Measurements from ENCODE around the gene LGI4. TPM values are rescaled to one million over a fixed set of nuclear protein-coding genes. Genes with fewer than 3 reads are reported as not detected.

LGI4 gene
- total RNA-seq, 4 donors from 2014 or later, result 5.1 to 44.4 (median 19.7) TPM

DNA sequence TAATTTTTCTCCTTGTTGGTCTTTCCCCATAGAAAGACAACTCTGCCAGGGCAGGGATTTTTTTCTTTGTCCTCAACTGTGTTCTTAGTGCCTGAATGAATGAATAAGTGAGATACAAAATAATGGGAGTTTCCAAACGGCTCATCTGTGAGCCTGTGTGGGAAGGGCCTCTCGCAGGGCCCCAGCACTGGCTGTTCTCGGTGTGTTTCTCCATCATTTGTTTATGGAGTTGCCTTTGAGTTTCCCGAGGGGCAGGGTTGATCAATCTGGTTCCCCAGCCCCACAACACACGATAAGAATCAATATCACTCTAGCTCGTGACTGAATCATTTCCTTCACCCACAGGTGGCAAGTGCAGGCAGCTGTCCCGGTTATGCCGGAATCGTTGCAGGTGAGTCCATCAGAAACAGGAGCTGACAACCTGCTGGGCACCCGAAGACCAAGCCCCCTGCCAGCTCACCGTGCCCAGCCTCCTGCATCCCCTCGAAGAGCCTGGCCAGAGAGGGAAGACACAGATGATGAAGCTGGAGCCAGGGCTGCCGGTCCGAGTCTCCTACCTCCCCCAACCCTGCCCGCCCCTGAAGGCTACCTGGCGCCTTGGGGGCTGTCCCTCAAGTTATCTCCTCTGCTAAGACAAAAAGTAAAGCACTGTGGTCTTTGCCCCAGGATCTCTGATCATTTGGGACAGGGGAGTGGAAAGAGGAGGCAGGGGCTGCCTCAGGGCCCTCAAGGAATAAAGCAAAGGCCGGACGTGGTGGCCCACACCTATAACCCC is 34.5 kb upstream of the LGI4 start:
- intact Hi-C loops (cut with DNase I; ENCODE audit: low total_unique reads), result no loop called here
- H3K36me3 ChIP-seq, result no peaks in the 10 kb centered on the region
- TF ChIP-seq, protein P1, sequence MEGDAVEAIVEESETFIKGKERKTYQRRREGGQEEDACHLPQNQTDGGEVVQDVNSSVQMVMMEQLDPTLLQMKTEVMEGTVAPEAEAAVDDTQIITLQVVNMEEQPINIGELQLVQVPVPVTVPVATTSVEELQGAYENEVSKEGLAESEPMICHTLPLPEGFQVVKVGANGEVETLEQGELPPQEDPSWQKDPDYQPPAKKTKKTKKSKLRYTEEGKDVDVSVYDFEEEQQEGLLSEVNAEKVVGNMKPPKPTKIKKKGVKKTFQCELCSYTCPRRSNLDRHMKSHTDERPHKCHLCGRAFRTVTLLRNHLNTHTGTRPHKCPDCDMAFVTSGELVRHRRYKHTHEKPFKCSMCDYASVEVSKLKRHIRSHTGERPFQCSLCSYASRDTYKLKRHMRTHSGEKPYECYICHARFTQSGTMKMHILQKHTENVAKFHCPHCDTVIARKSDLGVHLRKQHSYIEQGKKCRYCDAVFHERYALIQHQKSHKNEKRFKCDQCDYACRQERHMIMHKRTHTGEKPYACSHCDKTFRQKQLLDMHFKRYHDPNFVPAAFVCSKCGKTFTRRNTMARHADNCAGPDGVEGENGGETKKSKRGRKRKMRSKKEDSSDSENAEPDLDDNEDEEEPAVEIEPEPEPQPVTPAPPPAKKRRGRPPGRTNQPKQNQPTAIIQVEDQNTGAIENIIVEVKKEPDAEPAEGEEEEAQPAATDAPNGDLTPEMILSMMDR (IDR thresholded peaks at IDR 0.05), result no peak
- no peak for TF ChIP-seq POLR2A (IDR thresholded peaks at IDR 0.05)
- no peak overlapping the region for H3K27ac ChIP-seq
- H3K4me1 ChIP-seq, result no peaks in the 10 kb centered on the region
- no peaks in the 10 kb centered on the region for H3K27me3 ChIP-seq
- DNase-seq, result no peak
- no peak overlapping the region for H3K4me3 ChIP-seq
- H3K9me3 ChIP-seq, result no peaks in the 10 kb centered on the region

DNA sequence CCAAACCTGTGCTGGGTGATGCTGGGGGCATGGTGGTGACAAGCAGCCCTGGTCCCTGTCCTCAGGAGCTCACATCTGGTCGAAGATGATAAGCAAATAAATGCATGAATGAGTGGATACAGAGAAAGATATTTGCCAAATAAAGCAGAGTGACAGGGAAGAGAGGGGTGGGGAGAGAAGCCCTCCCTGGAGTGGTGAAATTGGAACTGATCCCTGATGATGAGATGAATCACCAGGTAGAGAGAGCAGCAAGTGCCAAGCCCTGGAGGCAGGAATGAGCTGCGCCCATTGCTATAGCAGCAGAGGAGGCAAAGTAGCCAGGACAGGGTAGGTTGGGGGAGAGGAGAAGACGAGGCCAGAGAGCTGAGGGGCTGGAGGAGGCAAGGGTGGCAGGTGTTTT is 33.3 kb upstream of the LGI4 start:
- Histone ChIP-seq H3K27me3 (no peaks in the 10 kb centered on the region), H3K4me1 (no peaks in the 10 kb centered on the region), H3K27ac (no peak overlapping the region), H3K4me3 (no peak overlapping the region), H3K36me3 (no peaks in the 10 kb centered on the region), H3K9me3 (no peaks in the 10 kb centered on the region)
- intact Hi-C loops (cut with DNase I; ENCODE audit: low total_unique reads), result no loop called here
- TF ChIP-seq, protein P1 (IDR thresholded peaks at IDR 0.05), result no peak
- DNase-seq, result no peak

DNA sequence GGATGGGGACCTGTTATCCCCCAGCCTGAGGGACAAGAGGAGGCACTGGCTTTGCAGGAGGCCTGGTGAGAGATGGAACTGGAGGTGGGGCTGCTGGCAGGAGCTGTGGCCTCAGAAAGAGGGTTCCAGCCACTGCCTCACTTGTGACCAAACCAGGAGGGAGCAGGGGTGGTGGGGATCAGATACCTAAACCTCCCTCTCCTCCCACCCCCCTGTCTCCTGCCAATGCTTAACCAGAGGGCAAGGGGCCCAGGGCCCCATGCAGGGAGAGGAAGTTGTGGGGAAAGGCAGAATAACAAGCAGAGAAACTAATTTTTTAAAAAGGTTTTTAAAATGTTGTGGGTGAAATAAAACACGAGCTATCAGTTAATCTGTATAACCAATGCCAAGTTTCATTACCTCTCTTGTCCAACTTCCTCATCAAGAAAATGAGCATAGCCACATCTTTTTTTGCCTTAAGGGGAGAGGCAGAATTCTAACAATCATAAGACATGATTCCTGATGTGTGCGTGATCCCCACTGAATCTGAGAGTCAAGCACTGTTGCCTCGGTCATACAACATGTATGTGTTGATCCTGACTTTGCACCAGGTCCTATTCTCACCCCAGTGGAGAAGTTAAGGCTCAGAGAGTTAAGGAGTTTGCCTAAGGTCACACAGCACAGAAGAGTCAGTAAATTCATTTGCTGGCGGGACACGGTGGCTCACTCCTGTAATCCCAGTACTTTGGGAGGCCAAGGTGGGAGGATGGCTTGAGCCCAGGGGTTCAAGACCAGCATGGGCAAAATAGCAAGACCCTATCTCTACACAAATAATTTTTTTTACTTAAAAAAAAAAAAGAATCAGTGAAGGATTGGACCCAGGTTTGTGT is 32.6 kb upstream of the LGI4 start:
- H3K4me1 ChIP-seq, result no peaks in the 10 kb centered on the region
- H3K9me3 ChIP-seq, result no peaks in the 10 kb centered on the region
- H3K4me3 ChIP-seq, result no peak overlapping the region
- TF ChIP-seq, protein P1 (IDR thresholded peaks at IDR 0.05), result no peak
- no peak for TF ChIP-seq POLR2A (IDR thresholded peaks at IDR 0.05)
- no peaks in the 10 kb centered on the region for H3K27me3 ChIP-seq
- no peak for DNase-seq
- intact Hi-C loops (cut with DNase I; ENCODE audit: low total_unique reads), result no loop called here
- H3K27ac ChIP-seq, result no peak overlapping the region
- no peaks in the 10 kb centered on the region for H3K36me3 ChIP-seq

DNA sequence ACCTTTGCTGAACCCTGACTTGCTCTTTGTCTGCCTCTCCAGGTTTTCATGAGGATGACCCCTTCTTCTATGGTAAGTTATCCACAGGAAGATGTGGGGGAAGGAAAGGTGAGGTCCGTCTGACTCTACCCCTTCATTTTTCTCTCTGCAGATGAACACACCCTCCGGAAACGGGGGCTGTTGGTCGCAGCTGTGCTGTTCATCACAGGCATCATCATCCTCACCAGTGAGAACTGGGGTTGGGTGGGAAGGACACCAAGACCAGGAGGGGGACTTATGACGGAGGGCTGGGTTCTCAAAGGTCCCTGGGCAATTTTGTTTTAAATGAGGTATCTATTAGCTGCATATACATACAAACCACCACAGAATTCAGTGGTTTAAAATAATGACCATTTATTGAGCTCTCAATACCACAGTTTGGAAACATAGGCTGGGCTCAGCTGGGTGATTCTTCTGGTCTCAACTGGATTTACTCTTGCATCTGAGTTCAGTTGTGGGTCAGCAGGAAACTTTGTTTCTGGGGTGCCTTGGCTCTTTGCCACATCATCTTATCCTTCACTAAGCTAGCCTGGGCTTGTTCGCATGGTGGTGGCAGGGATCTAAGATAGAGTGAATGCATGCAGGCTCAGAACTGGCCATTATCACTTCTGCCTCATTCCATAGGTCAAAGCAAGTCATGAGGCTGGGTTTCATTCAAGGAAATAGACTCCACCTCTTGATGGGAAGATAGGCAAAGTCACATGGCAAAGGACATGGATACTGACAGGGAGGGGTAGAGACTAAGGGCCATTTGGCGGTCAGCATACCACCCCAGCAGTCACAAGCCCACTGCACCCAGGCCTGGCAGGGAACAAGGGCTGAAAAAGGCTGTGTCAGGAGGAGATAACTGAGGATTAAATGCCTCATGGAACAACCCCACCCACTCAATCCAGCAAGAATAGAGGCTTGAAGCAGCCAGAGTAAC is 31.5 kb upstream of the LGI4 start:
- DNase-seq, result no peak
- H3K27me3 ChIP-seq, result no peaks in the 10 kb centered on the region
- TF ChIP-seq, protein P1 (IDR thresholded peaks at IDR 0.05), result no peak
- TF ChIP-seq POLR2A (IDR thresholded peaks at IDR 0.05), result no peak
- no peaks in the 10 kb centered on the region for H3K36me3 ChIP-seq
- no peaks in the 10 kb centered on the region for H3K4me1 ChIP-seq
- H3K9me3 ChIP-seq, result no peaks in the 10 kb centered on the region
- intact Hi-C loops (cut with DNase I; ENCODE audit: low total_unique reads), result no loop called here
- no peak overlapping the region for H3K4me3 ChIP-seq
- no peak overlapping the region for H3K27ac ChIP-seq
